HL-60/S4 treated with phorbol 12-myristate 13-acetate at 8.2 ng/mL for 4 days and 3 days (cell line): ENCODE results near the gene SLC30A1.
"Not testable (repeated sequence)": the region's sequence is repeated elsewhere in the genome, so short reads cannot be mapped to it uniquely, and the experiment has no call there.

Experiments used
- in situ Hi-C: fragments of 300-500 bp; cut with MboI; formaldehyde crosslinking; loops from 2 replicates; pipeline ENCODE4 v1.15.0; 2022; ENCODE audit warnings: low sequenced_read_pairs

SLC30A1 gene

GRCh38 chr1:211551638-211552460, 27.1 kb downstream of the SLC30A1 start:
- in situ Hi-C loops = no loop called here

- in situ Hi-C loops = no loop called here
Measured at GRCh38 chr1:211549092-211549711, 29.8 kb downstream of the SLC30A1 start.

GRCh38 chr1:211548321-211549091, 30.5 kb downstream of the SLC30A1 start:
- in situ Hi-C loops = no loop called here

- in situ Hi-C loops = no loop called here
Measured at GRCh38 chr1:211547710-211548109, 31.3 kb downstream of the SLC30A1 start.

GRCh38 chr1:211546543-211546942, 32.4 kb downstream of the SLC30A1 start:
- in situ Hi-C loops = no loop called here

- in situ Hi-C loops = no loop called here
Measured at GRCh38 chr1:211543025-211543424, 35.9 kb downstream of the SLC30A1 start.

- in situ Hi-C loops = no loop called here
Measured at GRCh38 chr1:211541720-211542477, 37.1 kb downstream of the SLC30A1 start.

- in situ Hi-C loops = no loop called here
Measured at GRCh38 chr1:211541278-211541677, 37.7 kb downstream of the SLC30A1 start.

- in situ Hi-C loops = not testable (repeated sequence)
Measured at GRCh38 chr1:211540824-211541223, 38.1 kb downstream of the SLC30A1 start.

GRCh38 chr1:211538287-211538686, 40.7 kb downstream of the SLC30A1 start:
- in situ Hi-C loops = no loop called here

- in situ Hi-C loops = no loop called here
Measured at GRCh38 chr1:211537253-211537652, 41.7 kb downstream of the SLC30A1 start.

- in situ Hi-C loops = no loop called here
Measured at GRCh38 chr1:211536606-211537005, 42.4 kb downstream of the SLC30A1 start.

- in situ Hi-C loops = no loop called here
Measured at GRCh38 chr1:211535346-211535745, 43.6 kb downstream of the SLC30A1 start.

GRCh38 chr1:211534545-211535291, 44.2 kb downstream of the SLC30A1 start:
- in situ Hi-C loops = no loop called here

GRCh38 chr1:211532088-211532444, 46.9 kb downstream of the SLC30A1 start:
- in situ Hi-C loops = no loop called here

GRCh38 chr1:211531194-211532087, 47.5 kb downstream of the SLC30A1 start:
- in situ Hi-C loops = no loop called here

- in situ Hi-C loops = no loop called here
Measured at GRCh38 chr1:211530102-211530501, 48.9 kb downstream of the SLC30A1 start.

- in situ Hi-C loops = no loop called here
Measured at GRCh38 chr1:211529453-211529852, 49.5 kb downstream of the SLC30A1 start.

- in situ Hi-C loops = no loop called here
Measured at GRCh38 chr1:211529011-211529410, 50.0 kb downstream of the SLC30A1 start.
